ENCODE results near the gene ASPSCR1. TPM values are rescaled to one million over a fixed set of nuclear protein-coding genes. Genes with fewer than 3 reads are reported as not detected.

ASPSCR1 gene
- total RNA-seq, 1 donor = 23.6 TPM

DNA sequence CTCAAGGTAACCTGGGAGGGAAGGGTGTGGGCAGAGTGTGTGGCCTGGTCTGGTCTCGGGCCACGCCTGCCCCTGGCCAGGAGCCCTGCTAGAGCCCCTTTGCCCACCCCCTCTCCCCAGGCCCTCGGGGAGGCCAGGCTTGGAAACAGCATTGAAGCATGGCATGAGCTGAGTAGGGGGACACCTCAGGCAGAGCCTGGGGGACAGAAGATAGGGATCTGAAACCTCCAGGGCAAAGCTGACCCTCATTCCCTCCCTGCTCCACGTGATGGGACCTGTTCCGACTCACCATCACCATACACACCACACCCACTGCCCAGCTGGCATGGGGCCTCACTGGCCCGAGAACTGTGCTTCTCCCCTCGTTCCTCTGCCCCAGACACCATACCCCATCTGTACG is 71.7 kb downstream of the ASPSCR1 start:
- no peak for DNase-seq (ENCODE audit: low read depth)
- H3K4me3 ChIP-seq (ENCODE audit: low read depth, low read length) = no peak overlapping the region
- TF ChIP-seq, protein P1, sequence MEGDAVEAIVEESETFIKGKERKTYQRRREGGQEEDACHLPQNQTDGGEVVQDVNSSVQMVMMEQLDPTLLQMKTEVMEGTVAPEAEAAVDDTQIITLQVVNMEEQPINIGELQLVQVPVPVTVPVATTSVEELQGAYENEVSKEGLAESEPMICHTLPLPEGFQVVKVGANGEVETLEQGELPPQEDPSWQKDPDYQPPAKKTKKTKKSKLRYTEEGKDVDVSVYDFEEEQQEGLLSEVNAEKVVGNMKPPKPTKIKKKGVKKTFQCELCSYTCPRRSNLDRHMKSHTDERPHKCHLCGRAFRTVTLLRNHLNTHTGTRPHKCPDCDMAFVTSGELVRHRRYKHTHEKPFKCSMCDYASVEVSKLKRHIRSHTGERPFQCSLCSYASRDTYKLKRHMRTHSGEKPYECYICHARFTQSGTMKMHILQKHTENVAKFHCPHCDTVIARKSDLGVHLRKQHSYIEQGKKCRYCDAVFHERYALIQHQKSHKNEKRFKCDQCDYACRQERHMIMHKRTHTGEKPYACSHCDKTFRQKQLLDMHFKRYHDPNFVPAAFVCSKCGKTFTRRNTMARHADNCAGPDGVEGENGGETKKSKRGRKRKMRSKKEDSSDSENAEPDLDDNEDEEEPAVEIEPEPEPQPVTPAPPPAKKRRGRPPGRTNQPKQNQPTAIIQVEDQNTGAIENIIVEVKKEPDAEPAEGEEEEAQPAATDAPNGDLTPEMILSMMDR (IDR thresholded peaks at IDR 0.05; ENCODE audit: insufficient read depth, low read length) = no peak

DNA sequence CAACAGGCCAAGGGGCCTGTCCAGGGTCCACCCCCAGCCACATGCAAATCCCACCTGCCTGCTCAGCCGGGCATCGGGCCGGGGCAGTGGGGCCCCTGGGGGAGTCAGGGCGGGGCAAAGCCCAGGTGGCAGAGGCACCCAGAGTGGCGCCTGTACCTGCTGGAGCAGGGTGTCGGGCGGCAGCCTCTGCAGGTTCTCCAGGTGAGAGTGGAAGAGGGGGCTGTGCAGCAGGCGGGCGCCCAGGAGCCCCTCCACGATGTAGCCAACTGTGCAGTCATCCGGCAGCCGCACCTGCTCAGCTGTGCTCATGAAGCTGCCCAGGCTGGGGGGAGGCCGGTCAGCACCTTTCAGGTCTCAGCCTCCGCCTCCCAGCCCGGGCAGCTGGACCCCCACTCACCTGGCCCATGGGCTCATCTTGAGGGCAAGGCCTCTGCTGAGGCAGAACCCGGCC is 72.1 kb downstream of the ASPSCR1 start:
- no peak for DNase-seq (ENCODE audit: low read depth)
- no peak overlapping the region for H3K4me3 ChIP-seq (ENCODE audit: low read depth, low read length)
- TF ChIP-seq, protein P1 (IDR thresholded peaks at IDR 0.05; ENCODE audit: insufficient read depth, low read length) = no peak

DNA sequence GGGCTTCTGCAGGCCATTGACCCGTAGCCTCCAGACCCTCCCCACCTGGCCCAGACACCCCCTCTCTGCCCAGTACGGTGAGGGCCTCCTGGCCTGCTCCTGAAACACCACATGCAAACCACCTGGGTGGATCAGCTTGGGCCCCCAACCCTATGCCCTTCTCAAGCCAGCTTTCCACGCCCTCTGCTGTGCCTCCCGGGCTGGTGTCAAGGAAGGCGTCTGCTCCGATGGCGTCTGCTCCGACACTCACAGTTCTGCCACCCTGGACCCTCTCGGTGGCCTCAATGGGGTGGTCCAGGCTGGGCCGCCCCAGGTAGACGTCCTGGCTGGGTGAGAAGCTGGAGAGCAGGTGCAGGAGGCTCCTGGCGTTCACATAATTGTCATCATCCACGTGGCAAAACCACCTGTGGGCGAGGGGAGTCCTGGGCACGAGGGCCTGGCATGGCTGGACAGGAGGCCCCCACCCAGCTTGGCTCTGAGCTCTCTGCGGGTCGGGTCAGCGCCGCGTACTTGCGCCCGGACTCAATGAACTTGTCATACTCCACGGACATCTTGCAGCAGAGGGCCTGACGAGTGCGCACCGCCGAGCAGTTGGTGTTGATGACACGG is 72.8 kb downstream of the ASPSCR1 start:
- peak overlapping the region; percentile 80 for H3K4me3 ChIP-seq (ENCODE audit: low read depth, low read length)
- no peak for DNase-seq (ENCODE audit: low read depth)
- TF ChIP-seq, protein P1 (IDR thresholded peaks at IDR 0.05; ENCODE audit: insufficient read depth, low read length) = no peak

DNA sequence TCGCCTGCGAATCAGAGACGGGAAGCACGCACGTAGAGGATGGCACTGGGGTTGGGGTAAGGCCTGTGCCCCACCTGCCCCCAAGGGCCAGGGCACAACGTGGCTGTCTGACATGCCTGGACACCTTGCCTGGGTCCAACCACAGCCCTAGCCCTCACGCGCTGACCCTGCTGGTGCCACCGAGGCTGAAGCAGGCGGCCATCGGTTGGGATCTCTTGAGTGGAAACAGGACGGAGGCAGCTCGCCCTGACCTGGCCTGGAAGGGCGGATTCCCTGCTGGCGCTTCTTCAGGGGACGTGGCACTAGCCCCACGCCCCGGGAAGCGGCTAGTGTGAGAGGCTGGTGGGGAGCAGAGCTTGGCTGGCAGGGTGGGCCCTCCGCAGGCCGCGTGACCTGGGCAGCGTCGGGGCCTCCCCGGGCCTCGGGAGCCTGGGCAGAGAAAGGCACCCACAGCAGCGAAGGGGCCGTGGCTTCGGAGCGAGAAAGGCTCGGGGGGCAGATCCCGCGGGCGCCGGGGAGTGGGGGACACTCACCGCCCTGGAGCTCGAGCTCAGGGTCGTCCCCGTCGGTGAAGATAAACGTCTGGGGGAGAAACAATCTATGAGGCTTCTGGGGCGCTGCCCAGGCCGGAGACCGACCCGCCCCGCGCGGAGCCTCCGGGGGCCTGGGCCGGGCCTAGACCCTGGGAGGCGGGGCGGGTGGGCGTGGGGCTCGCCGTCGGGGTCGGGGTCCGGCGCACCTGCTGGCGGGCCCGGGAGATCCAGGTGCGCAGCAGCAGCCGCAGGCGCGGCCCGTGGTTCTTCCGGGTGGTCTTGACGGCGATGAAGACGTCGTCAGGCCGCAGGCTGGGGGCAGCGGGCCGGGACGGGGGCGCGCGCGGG is 73.6 kb downstream of the ASPSCR1 start:
- TF ChIP-seq, protein P1 (IDR thresholded peaks at IDR 0.05; ENCODE audit: insufficient read depth, low read length) = no peak
- peak overlapping the region; percentile 80 for H3K4me3 ChIP-seq (ENCODE audit: low read depth, low read length)
- DNase-seq (ENCODE audit: low read depth) = peak; percentile 19

DNA sequence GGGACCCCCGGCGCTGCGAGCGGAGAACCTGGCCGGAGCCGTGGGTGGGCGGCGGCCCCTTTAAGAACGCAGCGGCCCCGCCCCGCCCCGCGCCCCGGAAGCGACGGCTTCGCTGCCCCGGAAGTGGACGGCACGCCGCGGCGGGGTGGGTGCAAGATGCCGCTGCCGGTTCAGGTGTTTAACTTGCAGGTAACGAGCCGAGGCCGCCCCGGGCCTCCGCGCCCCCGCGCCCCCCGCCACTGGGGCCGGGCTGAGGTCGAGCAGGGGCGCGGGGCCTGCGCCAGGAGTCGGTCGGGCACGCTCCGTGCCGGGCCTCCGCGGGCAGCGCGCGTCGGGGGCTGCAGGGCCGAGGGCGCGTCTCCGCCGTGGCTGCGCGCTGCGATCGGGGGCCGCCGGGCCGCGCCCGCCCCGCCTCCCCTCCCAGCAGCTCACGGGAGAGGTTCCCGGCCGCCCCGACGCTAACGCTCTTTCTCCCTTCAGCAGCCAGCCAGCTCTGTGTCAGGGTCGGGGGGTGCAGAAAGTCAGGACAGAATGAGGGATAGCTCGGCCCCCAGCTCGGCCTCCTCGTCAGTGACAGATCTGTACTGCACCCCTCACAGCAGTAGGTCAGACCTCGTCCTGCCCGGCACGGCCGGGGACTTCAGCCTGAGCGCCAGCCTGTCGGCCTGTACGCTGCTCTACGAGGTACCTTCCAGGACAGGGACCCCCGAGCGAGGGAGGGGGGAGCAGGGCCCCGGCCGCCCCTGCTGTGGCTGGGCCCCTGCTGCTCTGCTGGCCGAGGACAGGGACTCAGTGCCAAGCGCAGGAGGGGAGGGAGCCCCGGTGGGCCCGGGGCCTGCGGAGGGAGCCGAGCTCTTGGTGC is 74.6 kb downstream of the ASPSCR1 start, which contains the start of the genes GPS1 and RFNG:
Gene GPS1 (plus strand): TSS at position 123 of the 862 bp plus-strand sequence. CDS start 34 bp downstream, at position 157.
Gene RFNG (minus strand): TSS at position 36 of the 862 bp plus-strand sequence. CDS start 45 bp downstream, outside the sequence.
- peak; percentile 34 for DNase-seq (ENCODE audit: low read depth)
- H3K4me3 ChIP-seq (ENCODE audit: low read depth, low read length) = peak within 1 kb of the TSS; percentile 80
- TF ChIP-seq, protein P1 (IDR thresholded peaks at IDR 0.05; ENCODE audit: insufficient read depth, low read length) = no peak

DNA sequence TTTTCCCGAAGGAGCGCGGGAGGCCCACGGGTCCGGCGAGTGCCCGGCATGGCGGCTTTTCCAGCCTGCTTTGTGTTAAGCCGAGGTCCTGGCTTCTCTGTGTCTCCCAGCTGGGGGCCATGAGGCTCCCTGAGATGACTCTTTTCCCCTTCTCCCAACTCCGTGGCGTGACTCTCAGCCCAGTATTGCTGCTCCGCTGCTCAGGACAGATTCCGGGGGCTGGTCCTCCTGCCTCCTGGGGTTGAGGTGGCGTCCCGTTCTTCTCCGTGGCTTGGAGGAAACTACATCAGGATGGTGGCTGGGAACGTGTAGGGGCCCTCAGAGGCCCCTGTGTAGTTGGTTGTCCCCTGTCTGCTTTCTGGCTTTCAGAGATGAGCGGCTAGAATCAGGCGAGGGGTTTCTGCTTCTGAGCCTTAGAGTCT is 75.2 kb downstream of the ASPSCR1 start:
- H3K4me3 ChIP-seq (ENCODE audit: low read depth, low read length) = peak overlapping the region; percentile 80
- TF ChIP-seq, protein P1 (IDR thresholded peaks at IDR 0.05; ENCODE audit: insufficient read depth, low read length) = no peak
- no peak for DNase-seq (ENCODE audit: low read depth)
